Pancreas (tissue), 10 donors: ENCODE data around the gene FAF1. TPM values are rescaled to one million over a fixed set of nuclear protein-coding genes. Genes with fewer than 3 reads are reported as not detected.

Experiments
- ATAC-seq, 4 donors: fragments of 200-7000 bp; cut with Tn5 transposase; one replicate each; pipeline versions ENCODE4 v1.8.0 to v1.9.1; 2020; ENCODE audit warnings: mild to moderate bottlenecking in 4 of 4, moderate library complexity in 4 of 4
- DNase-seq, 6 donors: peaks; one replicate each; pipeline ENCODE4 v3.0.0-alpha.2; 2020
- FAIRE-seq: peaks from 2 replicates; lab custom pipeline; 2012; peaks lifted over from hg19 to GRCh38; lab: Jason Lieb, UNC
- H3K27ac ChIP-seq, 4 donors: fragments of 200-600 bp; sonication (generic); 1 replicate in 3 of 4; 2 replicates in 1 of 4; pipeline versions ENCODE4 v1.5.0 to v1.8.0; 2020
- H3K27me3 ChIP-seq, 4 donors: fragments of 200-600 bp; one replicate each; pipeline ENCODE4 v1.8.0; 2021
- H3K36me3 ChIP-seq, 3 donors: fragments of 200-600 bp; sonication (generic) in 1 of 3; one replicate each; pipeline versions ENCODE4 v1.5.0 to v1.8.0; 2020 to 2021
- H3K4me1 ChIP-seq, 3 donors: fragments of 200-600 bp; one replicate each; pipeline ENCODE4 v1.8.0; 2021
- H3K4me3 ChIP-seq, 4 donors: fragments of 200-600 bp; sonication (generic) in 2 of 4; one replicate each; pipeline versions ENCODE4 v1.5.0 to v1.8.0; 2020 to 2021
- H3K9me3 ChIP-seq, 4 donors: fragments of 200-600 bp; one replicate each; pipeline ENCODE4 v1.8.0; 2021
- WGBS, 2 donors: extraction: QIAGEN DNeasy Blood & Tissue Kit; methylation state at CpG; one replicate each; pipeline ENCODE4 v1.1.7; 2013; 5-methylcytosine and 5-hydroxymethylcytosine counted together
- intact Hi-C, 3 donors: fragments of 100-400 bp; cut with DNase I; formaldehyde crosslinking; loops; one replicate each; pipeline versions ENCODE4 v1.11.1 to v1.14.2; 2022
- polyA plus RNA-seq, 2 donors: library from polyadenylated mRNA; stranded (reverse); fragments of 200-250 nt; gene quantifications; one replicate each; pipeline ENCODE4 v1.2.3, GENCODE V29; 2013
- total RNA-seq, 6 donors: library from RNA; stranded (reverse); fragmentation: NEBNext Ultra II Directional in 4 of 6; extraction: Animal tissue kit (Norgen Biotek cat#: 25700) in 4 of 6; gene quantifications; one replicate each; pipeline versions ENCODE4 v1.2.1 to v1.2.4, GENCODE V29; 2021 to 2023
- TF ChIP-seq, protein P1 (sequence below), 4 donors: fragments of 200-600 bp; sonication (generic) in 3 of 4; IDR thresholded peaks; one replicate each; pipeline versions ENCODE4 v1.5.0 to v1.8.0; 2021; ENCODE audit warnings: antibody characterized with exemption in 4 of 4
- donor health status: healthy with polysubstance abuse.
- donor health status: DM: no; HTN: no; CAD: no; lungs with moderate emphysema.
- donor health status: DM: no; HTN: no; CAD: no.
- donor health status: control.
- donor health status: control.
- donor health status: Bipolar disorder and iron deficiency.
- donor health status: DM: yes; HTN: yes; CAD: no.
- donor health status: DM: no; HTN: no; CAD: no.
- donor health status: DM: no; HTN: no; CAD: no.
- donor health status: DM: yes; HTN: yes; CAD: no.

Gene FAF1
- total and polyA plus RNA-seq, 8 donors: 13.9 to 46.6 (median 37.6) TPM

DNA sequence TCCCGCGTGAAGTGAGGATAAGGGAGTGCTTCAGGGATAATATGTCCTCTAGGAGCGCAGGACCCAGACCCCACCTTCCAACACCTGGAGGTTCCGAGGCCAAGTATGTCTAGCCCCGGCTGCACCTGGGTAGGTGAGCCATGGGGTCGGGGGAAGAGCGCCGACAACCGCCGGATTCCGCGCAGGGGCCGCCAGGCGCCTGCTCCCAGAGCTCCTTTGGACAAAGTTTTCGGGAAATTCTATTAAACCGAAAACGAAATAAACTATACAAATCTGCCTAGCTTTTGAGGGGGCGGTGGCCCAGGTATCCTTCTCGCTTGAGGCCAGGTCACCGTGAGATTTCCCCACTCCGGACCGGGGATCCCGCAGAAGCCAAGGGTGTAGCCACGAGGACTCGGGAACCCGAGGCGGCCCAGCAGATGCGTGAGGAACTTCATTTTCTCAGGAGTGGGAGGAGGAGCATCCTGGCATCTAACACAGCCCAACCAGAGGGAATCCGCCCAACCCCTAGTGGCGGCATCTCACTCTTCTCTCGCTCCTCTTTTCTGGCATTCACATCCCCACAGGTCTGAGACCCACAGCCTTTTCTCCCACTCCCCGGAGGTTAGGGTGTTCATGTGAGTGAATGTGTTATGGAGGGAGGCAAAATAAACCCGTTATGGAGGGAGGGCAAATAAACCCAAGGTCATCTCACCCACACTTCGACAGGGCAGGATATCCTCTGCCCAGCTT lies 534.5 kb downstream of the FAF1 start:
- ATAC-seq (no peak), DNase-seq (no peak), FAIRE-seq (no peak)
- peaks cover 0 to 11% (median 4%) of the 10 kb centered on the region in 3 donors for H3K4me1 ChIP-seq
- WGBS, 2 donors: 8% methylated on average over 34 of the region's 34 CpGs
- intact Hi-C loops: no loop called here
- H3K27me3 ChIP-seq: peaks cover 17 to 95% (median 30%) of the 10 kb centered on the region in 4 donors
- no peak overlapping the region for H3K4me3 ChIP-seq
- H3K36me3 ChIP-seq: no peaks in the 10 kb centered on the region
- H3K27ac ChIP-seq: no peak overlapping the region
- TF ChIP-seq, protein P1, sequence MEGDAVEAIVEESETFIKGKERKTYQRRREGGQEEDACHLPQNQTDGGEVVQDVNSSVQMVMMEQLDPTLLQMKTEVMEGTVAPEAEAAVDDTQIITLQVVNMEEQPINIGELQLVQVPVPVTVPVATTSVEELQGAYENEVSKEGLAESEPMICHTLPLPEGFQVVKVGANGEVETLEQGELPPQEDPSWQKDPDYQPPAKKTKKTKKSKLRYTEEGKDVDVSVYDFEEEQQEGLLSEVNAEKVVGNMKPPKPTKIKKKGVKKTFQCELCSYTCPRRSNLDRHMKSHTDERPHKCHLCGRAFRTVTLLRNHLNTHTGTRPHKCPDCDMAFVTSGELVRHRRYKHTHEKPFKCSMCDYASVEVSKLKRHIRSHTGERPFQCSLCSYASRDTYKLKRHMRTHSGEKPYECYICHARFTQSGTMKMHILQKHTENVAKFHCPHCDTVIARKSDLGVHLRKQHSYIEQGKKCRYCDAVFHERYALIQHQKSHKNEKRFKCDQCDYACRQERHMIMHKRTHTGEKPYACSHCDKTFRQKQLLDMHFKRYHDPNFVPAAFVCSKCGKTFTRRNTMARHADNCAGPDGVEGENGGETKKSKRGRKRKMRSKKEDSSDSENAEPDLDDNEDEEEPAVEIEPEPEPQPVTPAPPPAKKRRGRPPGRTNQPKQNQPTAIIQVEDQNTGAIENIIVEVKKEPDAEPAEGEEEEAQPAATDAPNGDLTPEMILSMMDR (IDR thresholded peaks at IDR 0.05): no peak
- no peaks in the 10 kb centered on the region for H3K9me3 ChIP-seq

DNA sequence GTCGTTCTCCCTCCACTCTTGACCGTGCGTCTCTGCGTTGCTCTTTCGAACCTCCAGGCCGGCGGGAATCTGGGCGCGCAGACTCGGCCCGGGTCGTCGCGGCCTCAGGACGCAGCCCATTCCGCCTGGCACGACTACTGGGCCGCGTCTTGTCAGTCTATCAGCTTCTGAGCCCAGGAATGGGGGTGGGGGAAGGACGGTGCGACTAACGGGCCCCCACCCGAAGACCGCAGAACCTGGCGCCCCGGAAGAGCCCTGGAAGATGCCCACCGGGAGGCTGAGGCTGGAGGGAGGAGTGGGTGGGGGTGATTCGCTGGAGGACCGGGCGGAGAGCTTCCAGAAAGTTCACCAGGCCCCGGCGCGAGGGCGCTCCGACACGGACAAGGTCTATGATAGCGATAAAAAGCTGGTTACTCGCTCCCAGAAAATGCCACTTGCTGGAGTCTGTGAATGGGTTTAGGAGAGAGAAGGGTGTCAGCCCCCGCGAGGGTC lies 535.1 kb downstream of the FAF1 start:
- peaks cover 0 to 8% (median 4%) of the 10 kb centered on the region in 3 donors for H3K4me1 ChIP-seq
- DNase-seq: no peak
- no peak for ATAC-seq
- no peaks in the 10 kb centered on the region for H3K36me3 ChIP-seq
- H3K27me3 ChIP-seq: peaks cover 17 to 96% (median 30%) of the 10 kb centered on the region in 4 donors
- intact Hi-C loops: no loop called here
- H3K4me3 ChIP-seq: no peak overlapping the region
- TF ChIP-seq, protein P1 (IDR thresholded peaks at IDR 0.05): no peak
- WGBS, 2 donors: 13 to 14% methylated on average over 40 of the region's 40 CpGs
- FAIRE-seq: no peak
- no peaks in the 10 kb centered on the region for H3K9me3 ChIP-seq
- no peak overlapping the region for H3K27ac ChIP-seq

DNA sequence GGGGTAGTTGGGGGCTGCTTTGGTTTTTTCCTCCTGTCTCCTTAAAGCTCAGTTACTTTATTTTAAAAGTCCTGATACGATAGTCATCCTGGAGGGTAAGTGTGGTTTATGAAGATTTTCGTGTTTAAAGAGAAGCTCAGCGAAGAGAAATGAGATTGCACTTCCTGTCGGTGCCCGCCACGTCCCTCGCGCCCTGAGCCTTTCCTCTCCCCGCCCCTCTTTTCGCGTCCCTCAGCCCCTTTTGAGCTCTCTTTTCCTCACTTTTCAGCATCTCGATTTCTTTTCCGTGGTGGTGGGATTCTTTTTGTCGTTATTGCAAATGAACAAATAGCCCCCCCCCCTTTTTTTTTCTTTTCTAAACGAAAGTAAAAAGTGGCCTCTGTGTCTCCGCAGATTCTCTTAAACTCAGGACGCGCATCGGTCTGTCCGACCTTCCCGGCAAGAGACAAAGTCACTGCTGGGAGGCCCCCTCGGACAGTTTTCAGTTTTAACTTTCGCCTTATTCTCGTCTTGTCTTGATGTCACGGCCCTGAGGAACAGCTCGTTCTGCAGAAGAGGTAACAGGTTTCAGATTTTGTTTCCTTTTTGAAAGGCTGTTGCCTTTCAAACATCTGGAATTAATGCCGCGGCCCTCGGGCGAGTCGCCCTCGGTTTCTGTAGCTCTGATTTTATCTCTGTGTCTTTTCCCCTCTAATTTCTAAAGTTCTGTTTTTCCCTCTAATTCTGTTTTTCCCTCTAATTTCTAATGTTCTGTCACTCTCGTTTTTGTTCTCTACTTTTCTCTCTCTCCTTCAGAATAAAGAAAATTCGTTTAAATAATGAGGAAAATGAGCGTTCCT lies 535.8 kb downstream of the FAF1 start:
- Histone ChIP-seq H3K27ac (no peak overlapping the region), H3K4me1 (peaks cover 0 to 8% (median 4%) of the 10 kb centered on the region in 3 donors), H3K4me3 (peak overlapping the region in 1 of 4 donors; percentile 20), H3K36me3 (no peaks in the 10 kb centered on the region), H3K9me3 (no peaks in the 10 kb centered on the region), H3K27me3 (peaks cover 17 to 92% (median 31%) of the 10 kb centered on the region in 4 donors)
- DNase-seq: no peak
- intact Hi-C loops: no loop called here
- no peak for ATAC-seq
- no peak for FAIRE-seq
- TF ChIP-seq, protein P1 (IDR thresholded peaks at IDR 0.05): no peak
- WGBS, 2 donors: 13 to 16% methylated on average over 35 of the region's 35 CpGs

DNA sequence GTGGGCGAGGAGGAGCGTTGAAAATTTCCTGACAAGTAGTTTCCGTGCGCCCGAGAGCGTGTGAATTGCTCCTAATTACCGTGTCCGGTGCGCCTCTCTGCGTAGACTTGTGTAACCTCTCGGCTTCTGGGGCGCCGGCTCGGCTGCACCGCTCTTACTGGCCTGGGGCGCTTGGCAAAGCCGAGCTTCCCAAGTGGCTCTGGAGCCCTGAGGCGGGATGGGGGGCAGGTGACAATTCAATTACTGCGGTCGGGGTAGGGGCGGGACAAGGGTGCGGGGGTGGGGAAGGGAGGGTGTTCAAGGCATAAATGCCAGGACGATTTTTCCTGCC lies 536.4 kb downstream of the FAF1 start:
- WGBS, 2 donors: 9% methylated on average over 23 of the region's 23 CpGs
- FAIRE-seq: no peak
- DNase-seq: peak in 1 of 6 donors; percentile 58
- Histone ChIP-seq H3K4me3 (peak overlapping the region in 1 of 4 donors; percentile 28), H3K27me3 (peaks cover 15 to 86% (median 30%) of the 10 kb centered on the region in 4 donors), H3K9me3 (no peaks in the 10 kb centered on the region), H3K27ac (no peak overlapping the region), H3K36me3 (no peaks in the 10 kb centered on the region), H3K4me1 (peaks cover 0 to 8% (median 4%) of the 10 kb centered on the region in 3 donors)
- no peak for ATAC-seq
- intact Hi-C loops: no loop called here
- TF ChIP-seq, protein P1 (IDR thresholded peaks at IDR 0.05): no peak
